HG03432 (cell line): ENCODE results near the gene GBE1.

Source experiments
- ATAC-seq: cut with Tn5 transposase; IDR thresholded peaks from one replicate; pipeline ENCODE4 v1.9.1; 2021; ENCODE audit warnings: mild to moderate bottlenecking, moderate library complexity; ENCODE audit not compliant: unreplicated experiment

Gene GBE1

DNA sequence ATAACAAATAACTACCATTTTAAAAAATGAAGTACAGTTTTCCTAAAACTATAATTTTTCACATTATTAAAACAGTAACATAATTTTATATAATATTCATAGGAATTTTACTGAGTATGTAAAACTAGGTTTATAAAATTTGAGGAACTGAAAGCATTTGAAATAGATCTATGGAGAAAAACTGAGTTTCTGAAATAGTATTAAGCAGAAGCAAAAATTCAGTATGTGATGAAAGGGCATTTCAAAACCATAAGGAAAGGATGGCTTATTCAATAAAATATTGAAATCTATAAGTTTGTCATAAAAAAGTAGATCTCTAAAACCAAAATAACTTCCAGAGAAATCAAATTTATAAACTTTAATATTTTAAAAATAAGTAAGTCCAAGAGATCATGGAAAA is 53.4 kb downstream of the GBE1 start:
- ATAC-seq = no peak

DNA sequence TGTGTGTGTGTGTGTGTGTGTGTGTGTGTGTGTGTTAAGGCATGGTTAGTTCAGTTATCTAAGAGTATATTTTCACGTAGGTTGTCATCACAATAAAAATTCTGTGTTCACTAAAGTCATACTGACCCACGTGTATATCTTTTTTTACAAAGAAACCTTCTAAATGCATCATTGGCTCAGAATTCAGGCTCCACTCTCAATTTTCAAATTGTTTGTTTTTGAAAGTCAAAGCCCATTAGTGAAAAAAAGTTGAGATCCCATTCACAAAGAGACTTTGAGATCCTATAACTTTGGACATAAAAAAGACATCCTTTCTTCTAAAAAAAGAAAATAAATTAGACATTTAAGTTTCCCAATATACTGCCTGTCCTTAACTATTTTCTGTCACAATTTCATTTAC is 59.3 kb downstream of the GBE1 start:
- no peak for ATAC-seq

- no peak for ATAC-seq
Measured at GRCh38 chr3:81699536-81700320, 61.7 kb downstream of the GBE1 start.

- ATAC-seq = no peak
Measured at GRCh38 chr3:81696090-81696489, 65.4 kb downstream of the GBE1 start.

DNA sequence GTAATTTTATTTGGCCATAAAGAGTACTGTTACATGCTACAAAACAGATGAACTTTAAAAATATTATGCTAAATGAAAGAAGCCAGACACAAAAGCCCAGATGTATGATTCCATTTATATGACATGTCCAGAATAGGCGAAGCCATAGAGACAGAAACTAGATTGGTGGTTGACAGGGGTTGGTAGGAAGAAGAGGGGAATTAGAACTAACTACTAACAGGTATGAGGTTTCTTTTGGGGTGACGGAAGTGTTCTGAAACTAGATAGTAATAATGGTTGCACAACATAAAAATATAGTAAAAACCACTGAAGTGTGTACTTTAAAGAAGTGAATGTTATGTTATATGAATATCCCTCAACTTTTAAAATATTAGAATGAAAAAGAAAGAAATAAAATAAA is 66.1 kb downstream of the GBE1 start:
- peak; percentile 52 for ATAC-seq

- no peak for ATAC-seq
Measured at GRCh38 chr3:81694662-81695061, 66.8 kb downstream of the GBE1 start.

DNA sequence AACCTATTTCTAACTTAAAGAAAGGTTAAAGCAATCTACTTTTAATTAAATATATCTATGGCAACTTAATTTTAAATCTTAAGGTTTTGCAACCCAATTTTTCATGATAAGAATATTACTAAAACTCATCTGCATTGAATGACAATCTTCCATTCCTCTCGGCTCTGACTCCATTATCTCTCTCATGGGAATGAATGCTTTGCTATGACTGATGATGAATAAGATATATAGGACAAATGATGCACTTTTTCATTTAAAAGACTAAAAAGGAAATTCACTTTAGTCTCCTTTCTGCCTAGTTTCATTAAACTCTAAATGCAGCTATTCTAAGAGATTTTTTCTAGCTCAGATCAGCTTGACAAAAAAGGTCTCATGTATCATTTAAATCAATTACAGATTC is 68.7 kb downstream of the GBE1 start:
- no peak for ATAC-seq

- ATAC-seq = no peak
Measured at GRCh38 chr3:81689617-81690016, 71.8 kb downstream of the GBE1 start.

DNA sequence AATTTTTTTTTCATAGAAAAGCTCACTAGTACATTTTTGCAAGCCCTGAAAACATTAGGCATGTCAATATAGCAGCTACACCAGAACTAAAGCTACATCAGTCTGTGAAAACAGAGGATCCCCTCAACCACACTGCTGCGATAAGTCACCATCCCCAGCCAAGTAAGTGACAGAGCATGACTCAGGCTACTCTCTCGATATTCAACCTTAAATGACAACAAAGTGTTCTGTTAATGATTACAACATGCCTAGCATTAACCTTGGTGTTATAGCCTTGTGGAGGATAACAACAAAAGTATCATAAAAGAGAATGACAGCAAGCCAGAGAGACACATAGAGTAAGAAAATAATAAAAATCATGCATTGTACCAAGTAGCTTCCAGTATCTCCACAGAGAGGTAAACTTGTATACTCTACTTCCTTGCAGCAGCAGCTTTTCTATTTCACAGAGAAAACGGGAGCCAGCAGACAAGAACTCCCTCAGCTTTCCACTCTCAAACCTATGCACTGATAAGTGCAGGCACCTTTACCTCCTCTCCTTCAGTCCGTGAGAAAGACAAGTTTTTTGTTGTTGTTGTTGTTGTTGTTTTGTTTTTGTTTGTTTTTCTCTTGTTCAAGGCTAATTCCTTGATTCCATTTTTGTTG is 76.6 kb downstream of the GBE1 start:
- no peak for ATAC-seq

DNA sequence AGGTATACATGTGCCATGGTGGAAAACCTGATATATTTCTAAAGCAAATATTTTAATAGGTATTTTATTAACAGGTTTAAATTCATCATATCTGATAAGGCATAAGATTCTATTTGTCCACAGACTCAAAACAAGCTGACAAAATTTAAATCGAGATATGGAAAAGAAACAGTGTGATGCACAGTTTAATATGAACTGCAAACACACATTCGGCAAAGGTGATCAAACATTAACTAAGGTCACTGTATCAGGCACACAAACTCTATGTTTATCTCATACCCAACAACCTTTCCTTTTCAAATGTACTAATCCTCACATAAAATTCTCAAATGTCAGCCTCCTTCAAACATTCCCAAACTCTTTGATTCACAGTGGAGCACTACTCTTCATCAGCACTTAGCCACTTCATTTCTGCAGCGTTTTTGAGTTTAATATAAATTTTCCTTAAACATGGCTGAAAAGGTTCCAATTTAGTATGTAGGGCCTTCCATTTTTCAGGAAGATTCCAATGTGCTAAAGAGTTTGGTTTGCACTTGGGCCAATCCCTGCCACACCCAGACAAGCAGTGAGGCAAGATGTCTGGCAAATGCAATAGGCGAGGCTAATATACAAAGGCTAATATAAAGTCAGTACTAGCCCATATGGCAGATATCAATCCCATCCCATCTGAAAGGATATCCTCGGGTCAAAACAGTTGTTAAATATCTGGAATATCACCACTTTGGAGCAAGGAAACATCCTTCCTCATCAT is 84.6 kb downstream of the GBE1 start:
- ATAC-seq = no peak

- ATAC-seq = no peak
Measured at GRCh38 chr3:81674690-81675089, 86.8 kb downstream of the GBE1 start.

GRCh38 chr3:81668283-81668682 is 93.2 kb downstream of the GBE1 start:
- ATAC-seq = no peak

DNA sequence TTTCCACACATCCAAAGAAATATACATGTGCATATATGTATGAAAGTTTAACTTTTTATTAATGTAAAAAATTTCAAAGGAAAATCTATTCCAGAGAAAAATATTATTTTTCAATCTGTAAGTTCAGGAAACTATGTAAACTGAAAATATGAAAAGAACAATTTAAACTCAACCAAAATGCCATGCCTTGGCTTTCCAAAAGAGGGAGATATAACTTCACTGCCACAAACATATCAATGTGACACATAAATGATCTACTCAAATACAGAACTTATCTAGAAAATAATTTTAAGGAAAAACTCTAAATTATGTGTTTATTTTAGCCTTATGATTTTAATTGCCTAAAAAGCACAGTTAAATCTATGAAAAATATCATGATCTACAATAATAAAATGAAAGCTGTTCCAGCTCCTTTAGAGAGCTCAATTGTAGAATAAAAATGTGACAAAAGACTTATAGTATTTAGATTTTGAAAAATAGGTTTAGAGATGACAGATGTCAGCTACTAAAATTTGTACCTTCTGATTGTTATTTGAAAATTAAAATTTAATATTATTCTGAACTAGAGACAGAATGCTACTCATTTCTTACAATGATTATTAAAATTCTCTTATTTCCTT is 94.8 kb downstream of the GBE1 start:
- ATAC-seq = peak; percentile 66

- no peak for ATAC-seq
Measured at GRCh38 chr3:81663114-81663513, 98.3 kb downstream of the GBE1 start.

GRCh38 chr3:81660036-81660435 is 101.4 kb downstream of the GBE1 start:
- no peak for ATAC-seq

DNA sequence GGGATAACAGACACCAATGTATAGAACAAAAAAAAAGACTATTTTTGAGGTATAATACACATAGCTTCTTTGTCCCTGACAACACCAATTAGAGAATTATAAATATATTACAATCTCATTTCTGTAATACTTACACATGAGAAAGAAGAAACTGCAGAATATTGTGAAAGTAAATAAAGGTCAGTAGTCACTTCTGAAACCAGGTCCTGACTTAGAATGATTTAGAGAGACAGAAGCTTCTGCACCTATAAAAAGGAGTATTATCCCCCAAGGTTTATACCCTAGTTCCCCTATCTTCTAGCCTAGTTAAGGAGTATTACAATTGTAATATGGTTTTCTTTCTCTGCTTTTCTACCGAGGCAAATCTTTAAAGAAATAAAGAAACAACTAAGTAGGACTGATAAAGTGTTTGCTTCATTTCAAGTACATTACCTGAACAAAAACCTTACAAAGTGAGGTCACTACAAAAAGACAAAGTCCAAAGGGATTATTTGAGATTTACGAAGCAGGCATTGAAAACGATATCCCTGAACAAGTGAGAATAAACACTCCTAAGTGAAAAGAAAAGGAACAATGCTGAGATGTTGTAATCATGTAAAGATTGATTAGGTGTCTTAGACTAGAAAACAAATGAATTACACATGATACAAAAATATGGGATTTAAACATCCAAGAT is 103.0 kb downstream of the GBE1 start:
- peak; percentile 46 for ATAC-seq

GRCh38 chr3:81651139-81651538 is 110.3 kb downstream of the GBE1 start:
- no peak for ATAC-seq

- ATAC-seq = no peak
Measured at GRCh38 chr3:81650187-81650586, 111.3 kb downstream of the GBE1 start.

DNA sequence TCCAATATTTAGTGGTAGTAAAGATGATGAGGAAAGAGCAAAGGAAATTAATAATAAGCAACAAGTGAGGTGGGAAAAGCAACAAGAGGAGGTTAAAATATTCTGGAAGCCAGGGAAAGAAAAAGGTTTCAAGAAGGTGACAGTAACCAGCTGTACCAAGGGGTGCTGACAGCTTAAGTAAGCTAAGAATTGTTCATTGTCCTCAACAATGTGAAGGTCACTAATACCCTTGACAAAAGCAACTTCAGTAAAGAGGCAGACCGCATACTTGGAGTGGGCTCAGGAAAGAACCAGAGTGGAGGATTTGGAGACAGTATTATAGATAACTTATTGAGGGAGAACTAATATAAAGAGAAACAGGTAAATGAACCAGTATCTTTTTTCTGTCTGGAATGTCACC is 116.2 kb downstream of the GBE1 start:
- no peak for ATAC-seq

- ATAC-seq = no peak
Measured at GRCh38 chr3:81643721-81644120, 117.7 kb downstream of the GBE1 start.

- no peak for ATAC-seq
Measured at GRCh38 chr3:81638480-81638879, 123.0 kb downstream of the GBE1 start.
